ENCODE measurements around the gene DDX10. TPM values are rescaled to one million over a fixed set of nuclear protein-coding genes. Genes with fewer than 3 reads are reported as not detected.

DDX10 gene
- total and polyA plus RNA-seq, 9 of the 15 experiments (the other 6 are each of a cell fraction or from before 2014, with no cell fraction given), result 33.9 to 94.6 (median 50.7) TPM

DNA sequence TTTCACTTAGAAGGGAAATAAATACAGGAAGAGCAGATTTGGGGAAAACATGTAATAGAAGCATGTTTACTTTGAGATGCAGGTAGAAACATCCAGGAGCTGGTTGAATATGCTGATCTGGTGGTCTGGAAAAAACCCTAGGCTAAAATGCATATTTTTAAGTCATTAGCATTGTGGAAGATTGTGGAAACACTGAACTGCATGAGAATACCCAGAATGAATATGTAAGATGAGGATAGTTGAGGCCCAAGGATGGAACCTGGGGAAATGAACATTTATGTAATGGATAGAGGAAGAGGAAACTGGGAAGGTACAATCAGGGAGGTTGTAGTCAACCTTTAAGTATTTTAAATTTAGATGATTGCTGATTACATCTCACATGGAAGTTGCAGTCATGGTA, 269.4 kb downstream of the DDX10 start:
- TF ChIP-seq HCFC1 (IDR thresholded peaks at IDR 0.05; ENCODE audit: low read depth, low read length), result no peak
- no peak for TF ChIP-seq XRCC5 (IDR thresholded peaks at IDR 0.05; ENCODE audit: low read depth, low read length)
- TF ChIP-seq, protein P1, sequence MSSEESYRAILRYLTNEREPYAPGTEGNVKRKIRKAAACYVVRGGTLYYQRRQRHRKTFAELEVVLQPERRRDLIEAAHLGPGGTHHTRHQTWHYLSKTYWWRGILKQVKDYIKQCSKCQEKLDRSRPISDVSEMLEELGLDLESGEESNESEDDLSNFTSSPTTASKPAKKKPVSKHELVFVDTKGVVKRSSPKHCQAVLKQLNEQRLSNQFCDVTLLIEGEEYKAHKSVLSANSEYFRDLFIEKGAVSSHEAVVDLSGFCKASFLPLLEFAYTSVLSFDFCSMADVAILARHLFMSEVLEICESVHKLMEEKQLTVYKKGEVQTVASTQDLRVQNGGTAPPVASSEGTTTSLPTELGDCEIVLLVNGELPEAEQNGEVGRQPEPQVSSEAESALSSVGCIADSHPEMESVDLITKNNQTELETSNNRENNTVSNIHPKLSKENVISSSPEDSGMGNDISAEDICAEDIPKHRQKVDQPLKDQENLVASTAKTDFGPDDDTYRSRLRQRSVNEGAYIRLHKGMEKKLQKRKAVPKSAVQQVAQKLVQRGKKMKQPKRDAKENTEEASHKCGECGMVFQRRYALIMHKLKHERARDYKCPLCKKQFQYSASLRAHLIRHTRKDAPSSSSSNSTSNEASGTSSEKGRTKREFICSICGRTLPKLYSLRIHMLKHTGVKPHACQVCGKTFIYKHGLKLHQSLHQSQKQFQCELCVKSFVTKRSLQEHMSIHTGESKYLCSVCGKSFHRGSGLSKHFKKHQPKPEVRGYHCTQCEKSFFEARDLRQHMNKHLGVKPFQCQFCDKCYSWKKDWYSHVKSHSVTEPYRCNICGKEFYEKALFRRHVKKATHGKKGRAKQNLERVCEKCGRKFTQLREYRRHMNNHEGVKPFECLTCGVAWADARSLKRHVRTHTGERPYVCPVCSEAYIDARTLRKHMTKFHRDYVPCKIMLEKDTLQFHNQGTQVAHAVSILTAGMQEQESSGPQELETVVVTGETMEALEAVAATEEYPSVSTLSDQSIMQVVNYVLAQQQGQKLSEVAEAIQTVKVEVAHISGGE (CRISPR knock-in tag; IDR thresholded peaks at IDR 0.05), result no peak
- TF ChIP-seq L3MBTL2 (IDR thresholded peaks at IDR 0.05), result no peak
- no peak for TF ChIP-seq SETDB1 (IDR thresholded peaks at IDR 0.05; ENCODE audit: low read length)
- TF ChIP-seq, protein P2, sequence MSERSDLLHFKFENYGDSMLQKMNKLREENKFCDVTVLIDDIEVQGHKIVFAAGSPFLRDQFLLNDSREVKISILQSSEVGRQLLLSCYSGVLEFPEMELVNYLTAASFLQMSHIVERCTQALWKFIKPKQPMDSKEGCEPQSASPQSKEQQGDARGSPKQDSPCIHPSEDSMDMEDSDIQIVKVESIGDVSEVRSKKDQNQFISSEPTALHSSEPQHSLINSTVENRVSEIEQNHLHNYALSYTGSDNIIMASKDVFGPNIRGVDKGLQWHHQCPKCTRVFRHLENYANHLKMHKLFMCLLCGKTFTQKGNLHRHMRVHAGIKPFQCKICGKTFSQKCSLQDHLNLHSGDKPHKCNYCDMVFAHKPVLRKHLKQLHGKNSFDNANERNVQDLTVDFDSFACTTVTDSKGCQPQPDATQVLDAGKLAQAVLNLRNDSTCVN (CRISPR knock-in tag; IDR thresholded peaks at IDR 0.05), result no peak
- intact Hi-C loops (cut with micrococcal nuclease), result no loop called here
- H3K4me3 ChIP-seq, result no peak overlapping the region
- no peak for DNase-seq (ENCODE audit: extremely low read depth in 1 of 4, low spot score in 3 of 4)
- H4K20me1 ChIP-seq (replicated peaks; ENCODE audit: control insufficient read depth, insufficient read depth, low read length), result no peaks in the 10 kb centered on the region
- no peaks in the 10 kb centered on the region for H3K9me3 ChIP-seq (replicated peaks; ENCODE audit: control insufficient read depth, insufficient read depth, low read depth, low read length)
- ATAC-seq, result no peak
- ChIA-PET POLR2A (no interaction called here), CTCF (ENCODE audit: low intra/inter-chr PET ratio) (no interaction called here)
- peaks cover 0 to 3% of the 10 kb centered on the region in 2 experiments; a peak in 1 of 5 replicates for H3K4me1 ChIP-seq (replicated peaks in 1 of 2; ENCODE audit: control insufficient read depth in 2 of 2, insufficient read depth in 2 of 2, low read length in 2 of 2)
- H3K79me2 ChIP-seq (ENCODE audit: control insufficient read depth, insufficient read depth, low read length), result no peaks in the 10 kb centered on the region
- BruUV-seq (replicated peaks), result no TSS peak
- FAIRE-seq, result no peak
- no peak overlapping the region for H3K9ac ChIP-seq (ENCODE audit: insufficient read depth in 1 of 2, low read depth in 2 of 2, low read length in 2 of 2)
- H3K4me2 ChIP-seq (ENCODE audit: insufficient read depth, low read length), result no peak overlapping the region
- no peaks in the 10 kb centered on the region for H3K9me1 ChIP-seq (ENCODE audit: control insufficient read depth, insufficient read depth, low read length)
- H3K36me3 ChIP-seq (ENCODE audit: control insufficient read depth, insufficient read depth, low read length), result no peaks in the 10 kb centered on the region; the same call in 2 of the 3 replicates
- H2AFZ ChIP-seq (ENCODE audit: low read depth, low read length), result no peak overlapping the region
- no peak overlapping the region for H3K27ac ChIP-seq (ENCODE audit: extremely low read depth, low read depth, low read length)
- in situ Hi-C loops (cut with MboI), result no loop called here
- no peaks in the 10 kb centered on the region for H3K27me3 ChIP-seq (ENCODE audit: control insufficient read depth in 2 of 2, insufficient read depth in 2 of 2, low read length in 2 of 2)
